Fibroblast of mammary gland (primary cell): ENCODE results near the gene TENM4.

Source experiments
- DNase-seq: peaks from one replicate; pipeline ENCODE4 v3.0.0-alpha.2; 2010; ENCODE audit warnings: low read depth
- H3K4me3 ChIP-seq: 2 replicates; pipeline ENCODE4 v1.5.1; 2011; ENCODE audit warnings: low read depth, mild to moderate bottlenecking, low read length, moderate library complexity; ENCODE audit not compliant: control insufficient read depth
- CTCF ChIP-seq: conservative IDR thresholded peaks from 2 replicates; pipeline ENCODE4 v1.5.1; 2011; ENCODE audit warnings: low read depth, low read length, inconsistent platforms; ENCODE audit not compliant: control insufficient read depth, insufficient read depth

TENM4 gene

GRCh38 chr11:78783301-78783700, 657.5 kb downstream of the TENM4 start:
- no peak for DNase-seq
- no peak overlapping the region for H3K4me3 ChIP-seq
- TF ChIP-seq CTCF = no peak

- no peak for DNase-seq
- H3K4me3 ChIP-seq = no peak overlapping the region
- no peak for TF ChIP-seq CTCF
Observed at GRCh38 chr11:78782725-78783124, 658.1 kb downstream of the TENM4 start.

- no peak for DNase-seq
- no peak overlapping the region for H3K4me3 ChIP-seq
- TF ChIP-seq CTCF = no peak
Observed at GRCh38 chr11:78780889-78781288, 659.9 kb downstream of the TENM4 start.

- no peak for TF ChIP-seq CTCF
- H3K4me3 ChIP-seq = no peak overlapping the region
- DNase-seq = no peak
Observed at GRCh38 chr11:78773492-78773891, 667.3 kb downstream of the TENM4 start.

- TF ChIP-seq CTCF = no peak
- peak; percentile 28 for DNase-seq
- no peak overlapping the region for H3K4me3 ChIP-seq
Observed at GRCh38 chr11:78773077-78773476, 667.8 kb downstream of the TENM4 start.

- no peak overlapping the region for H3K4me3 ChIP-seq
- no peak for DNase-seq
- no peak for TF ChIP-seq CTCF
Observed at GRCh38 chr11:78772186-78772585, 668.6 kb downstream of the TENM4 start.

- TF ChIP-seq CTCF = no peak
- no peak for DNase-seq
- H3K4me3 ChIP-seq = no peak overlapping the region
Observed at GRCh38 chr11:78770931-78771330, 669.9 kb downstream of the TENM4 start.
